CD4-positive, alpha-beta T cell treated with Interleukin-6 at 100 ng/mL for 8 hours (primary cell): ENCODE data around the gene HOXD4.

Source experiments
- DNase-seq: peaks from one replicate; pipeline ENCODE4 v3.0.0-alpha.2; 2020; ENCODE audit warnings: mixed read lengths, low spot score

Gene HOXD4

DNA sequence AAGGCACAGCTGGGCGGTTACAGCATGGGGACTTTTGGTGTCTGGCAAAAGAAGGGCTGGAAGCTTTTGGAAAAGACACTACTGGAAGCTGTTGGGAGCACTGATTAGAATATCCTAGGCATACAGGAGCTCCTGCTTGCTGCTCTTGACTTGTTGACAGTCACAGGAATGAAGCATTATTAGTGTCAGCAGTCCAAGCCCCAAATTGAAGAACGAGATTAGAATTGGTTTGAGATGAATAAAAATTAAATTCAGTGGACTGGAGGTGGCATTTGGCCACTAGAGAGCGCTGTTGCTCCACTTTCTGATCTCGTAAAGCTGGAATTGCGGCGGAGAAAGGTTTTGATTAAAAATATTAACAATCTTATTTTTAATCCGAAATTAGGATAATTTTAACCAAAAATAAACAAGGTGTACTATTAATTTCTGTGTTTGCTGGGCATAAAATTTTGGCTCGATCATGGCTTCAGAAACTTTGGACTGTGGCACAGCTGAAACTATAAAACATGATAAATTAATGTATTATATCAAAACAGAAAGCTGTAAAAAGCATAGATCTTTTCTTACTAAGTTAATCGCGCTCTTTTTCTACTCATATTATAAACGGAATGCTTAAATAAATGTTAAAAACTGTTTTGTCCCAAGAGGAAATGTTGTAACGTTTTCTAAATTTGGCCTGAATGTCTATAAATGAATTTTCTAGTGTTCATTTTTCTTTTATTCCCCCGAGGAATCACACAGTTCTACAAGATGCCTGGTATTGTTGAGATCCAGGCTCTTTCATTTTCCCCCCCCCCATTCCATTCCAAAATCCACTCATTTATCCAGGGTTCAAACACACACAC is 24.2 kb upstream of the HOXD4 start:
- DNase-seq = peak; percentile 54

DNA sequence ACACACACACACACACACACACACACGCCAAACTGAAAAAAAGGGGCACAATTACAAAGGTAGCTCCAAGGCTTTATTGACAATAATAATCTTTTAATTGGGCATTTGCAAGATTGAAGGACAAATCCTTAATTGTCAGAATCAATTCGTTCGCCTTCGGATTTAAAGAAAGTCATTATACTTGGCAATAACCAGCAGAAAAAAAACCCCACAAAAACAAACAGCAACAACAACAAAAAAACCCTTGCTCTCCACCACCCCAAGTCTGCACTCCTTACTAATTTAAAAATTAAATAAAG is 23.6 kb upstream of the HOXD4 start:
- no peak for DNase-seq

DNA sequence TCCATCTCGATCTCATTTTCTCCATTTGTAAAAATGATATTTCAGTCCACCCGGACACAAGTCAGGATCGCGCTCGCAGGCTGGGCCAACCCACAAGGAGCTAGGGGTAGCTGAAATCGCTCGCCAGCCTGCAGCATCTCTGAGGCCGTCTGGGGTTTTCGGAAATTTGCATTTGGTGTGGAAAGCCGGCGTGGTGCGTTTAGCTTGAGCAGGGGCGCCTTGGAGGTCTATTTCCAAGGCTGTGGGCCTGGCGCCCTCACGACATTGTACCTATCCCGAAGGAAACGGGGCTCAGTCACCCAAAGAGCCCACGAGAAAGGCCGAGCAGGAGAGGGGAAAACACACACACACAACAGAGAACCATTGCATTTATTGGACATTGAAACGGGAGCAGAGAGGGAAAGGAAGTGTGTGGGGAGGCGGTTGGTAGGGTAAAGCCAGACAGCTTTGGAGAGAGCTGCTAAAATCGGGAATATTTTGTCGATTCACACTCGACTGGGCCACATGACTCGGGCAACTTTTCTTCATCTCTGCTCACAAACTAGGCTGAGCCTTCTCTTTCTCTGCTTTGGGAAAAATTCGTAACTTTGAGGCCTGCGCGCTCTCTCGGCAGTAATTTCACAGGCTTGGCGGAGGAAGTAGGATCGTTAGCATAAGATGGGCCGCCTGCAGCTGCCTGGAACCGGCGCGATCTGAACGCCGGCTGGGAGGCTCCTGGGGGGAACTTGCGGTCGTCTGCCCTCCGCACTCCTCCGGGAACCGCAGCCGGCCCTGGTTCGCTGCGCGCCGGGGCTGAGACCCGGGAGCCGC is 23.0 kb upstream of the HOXD4 start:
- DNase-seq = no peak

DNA sequence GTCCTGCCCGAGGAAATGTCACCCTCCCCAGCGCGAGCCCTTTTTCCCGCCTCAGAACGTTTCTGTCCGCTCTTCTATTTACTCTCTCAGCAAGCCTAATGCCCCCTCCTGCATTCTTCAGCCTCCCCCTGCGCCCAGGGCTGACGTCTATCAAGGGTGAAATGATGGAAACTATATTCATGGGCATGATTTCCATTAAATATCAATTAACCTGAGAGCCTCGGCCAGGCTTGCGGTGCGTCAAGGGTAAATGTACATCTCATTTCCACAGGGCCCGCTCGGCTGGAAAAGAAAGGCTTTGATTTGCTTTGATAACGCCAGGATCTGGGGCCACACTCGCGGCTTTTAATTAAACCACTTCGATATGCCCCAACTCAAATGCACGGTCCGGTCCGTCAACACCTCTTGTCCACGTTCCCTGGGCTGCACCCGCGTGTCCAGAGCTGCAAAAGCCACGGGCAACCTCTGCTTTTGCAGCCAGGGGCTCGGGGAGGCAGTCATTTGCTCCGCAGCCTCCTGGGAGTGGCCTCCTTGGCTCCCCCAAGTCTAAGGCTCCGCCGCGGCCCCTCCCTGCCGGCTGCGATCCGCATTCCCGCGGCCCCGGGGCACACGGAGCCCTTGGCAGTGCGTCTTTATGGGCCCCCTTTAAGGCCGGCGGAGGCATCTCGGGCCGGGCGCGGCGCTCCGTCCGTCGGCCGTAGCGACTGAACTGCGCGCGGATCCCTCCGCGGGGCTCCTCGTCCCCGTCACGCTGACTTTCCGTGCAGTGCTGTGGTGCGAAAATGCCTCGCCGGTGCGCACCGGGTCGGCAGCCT is 22.2 kb upstream of the HOXD4 start, which contains the start of gene HOXD8:
Gene HOXD8, plus strand, starts transcription at position 724 of the 815 bp plus-strand sequence. CDS start 662 bp downstream, outside the sequence.
- DNase-seq = no peak

DNA sequence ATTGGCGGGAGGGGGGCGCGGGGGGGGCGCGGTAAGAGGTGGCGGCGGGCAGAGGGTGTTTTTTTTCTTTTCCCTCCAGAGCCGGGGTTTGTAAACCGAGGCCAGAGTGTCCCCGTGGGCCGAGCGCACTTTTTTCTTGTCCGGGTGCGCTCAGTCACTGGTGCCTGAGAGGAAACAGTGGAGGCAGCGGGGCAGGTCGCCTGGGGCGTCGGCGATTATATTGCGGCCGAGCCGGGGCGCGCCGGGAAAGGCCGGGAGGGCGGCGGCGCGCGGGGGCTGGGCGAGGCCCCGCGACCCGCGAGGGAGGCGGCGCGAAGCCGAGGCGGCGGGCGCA is 21.6 kb upstream of the HOXD4 start:
- DNase-seq = no peak

DNA sequence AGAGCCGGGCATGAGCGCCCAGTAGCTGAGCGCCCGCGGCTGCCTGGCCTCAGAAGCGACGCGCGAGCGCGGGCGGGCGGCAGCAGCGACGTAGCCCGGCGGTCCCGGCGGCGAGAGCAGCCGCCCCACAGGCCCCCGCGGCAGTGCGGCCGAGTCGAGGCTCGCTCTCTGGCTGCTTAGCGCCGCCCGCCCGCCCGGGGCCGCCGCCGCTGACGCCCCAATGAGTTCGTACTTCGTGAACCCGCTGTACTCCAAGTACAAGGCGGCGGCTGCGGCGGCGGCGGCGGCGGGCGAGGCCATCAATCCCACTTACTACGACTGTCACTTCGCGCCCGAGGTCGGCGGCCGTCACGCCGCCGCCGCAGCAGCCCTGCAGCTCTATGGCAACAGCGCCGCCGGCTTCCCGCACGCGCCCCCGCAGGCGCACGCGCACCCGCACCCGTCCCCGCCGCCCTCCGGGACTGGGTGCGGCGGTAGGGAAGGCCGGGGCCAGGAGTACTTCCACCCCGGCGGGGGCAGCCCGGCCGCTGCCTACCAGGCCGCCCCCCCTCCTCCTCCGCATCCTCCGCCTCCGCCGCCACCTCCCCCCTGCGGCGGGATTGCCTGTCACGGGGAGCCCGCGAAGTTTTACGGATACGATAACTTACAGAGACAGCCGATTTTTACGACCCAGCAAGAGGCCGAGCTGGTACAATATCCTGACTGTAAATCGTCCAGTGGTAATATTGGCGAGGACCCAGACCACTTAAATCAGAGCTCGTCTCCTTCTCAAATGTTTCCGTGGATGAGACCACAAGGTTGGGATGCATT is 21.0 kb upstream of the HOXD4 start:
- no peak for DNase-seq

DNA sequence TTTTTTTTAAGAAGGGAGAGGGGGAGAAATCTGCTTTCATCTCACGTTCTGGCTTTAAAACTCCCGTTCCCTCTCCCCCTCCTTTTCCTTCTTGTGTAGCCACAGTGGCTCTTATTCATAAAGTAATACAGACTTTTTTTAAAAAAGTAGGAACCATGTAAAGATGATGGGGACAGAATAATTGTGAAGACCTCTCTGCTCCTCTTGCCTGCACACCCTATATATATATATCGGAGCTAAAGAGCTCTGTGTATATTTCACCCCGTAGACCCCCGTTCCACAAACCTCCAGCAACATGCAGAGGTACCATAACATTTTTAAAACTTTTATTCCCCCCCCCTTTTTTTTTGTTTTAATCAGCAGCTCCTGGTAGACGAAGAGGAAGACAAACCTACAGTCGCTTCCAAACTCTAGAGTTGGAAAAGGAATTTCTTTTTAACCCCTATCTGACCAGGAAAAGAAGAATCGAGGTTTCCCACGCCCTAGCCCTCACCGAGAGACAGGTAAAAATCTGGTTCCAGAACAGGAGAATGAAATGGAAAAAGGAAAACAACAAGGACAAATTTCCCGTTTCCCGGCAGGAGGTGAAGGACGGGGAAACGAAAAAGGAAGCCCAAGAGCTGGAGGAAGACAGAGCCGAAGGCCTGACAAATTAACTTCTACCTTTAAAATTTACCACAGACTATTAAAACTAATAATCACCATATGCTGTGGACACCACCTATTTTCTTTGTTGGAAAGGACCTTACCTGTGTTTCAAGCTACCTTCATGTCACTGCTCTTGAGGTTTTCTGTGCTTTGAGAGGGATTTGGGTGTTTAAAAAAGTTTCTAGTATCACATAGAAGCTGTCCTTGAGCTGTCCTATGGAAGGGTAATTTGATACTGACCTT is 20.1 kb upstream of the HOXD4 start:
- no peak for DNase-seq

DNA sequence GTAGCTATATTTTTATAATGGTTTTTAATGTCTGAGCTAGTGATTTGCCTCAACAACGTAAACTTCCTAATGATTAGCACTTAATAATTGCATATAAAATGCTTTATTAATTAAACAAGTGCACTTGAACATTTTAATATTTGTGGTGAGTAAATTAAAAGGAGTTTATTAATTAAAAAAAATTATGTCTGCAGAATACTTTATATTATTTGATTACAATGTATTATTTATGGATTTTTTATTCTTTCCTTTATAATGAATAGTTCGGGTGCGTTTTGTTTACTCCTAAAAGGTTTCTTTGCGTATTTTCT is 19.5 kb upstream of the HOXD4 start:
- no peak for DNase-seq

DNA sequence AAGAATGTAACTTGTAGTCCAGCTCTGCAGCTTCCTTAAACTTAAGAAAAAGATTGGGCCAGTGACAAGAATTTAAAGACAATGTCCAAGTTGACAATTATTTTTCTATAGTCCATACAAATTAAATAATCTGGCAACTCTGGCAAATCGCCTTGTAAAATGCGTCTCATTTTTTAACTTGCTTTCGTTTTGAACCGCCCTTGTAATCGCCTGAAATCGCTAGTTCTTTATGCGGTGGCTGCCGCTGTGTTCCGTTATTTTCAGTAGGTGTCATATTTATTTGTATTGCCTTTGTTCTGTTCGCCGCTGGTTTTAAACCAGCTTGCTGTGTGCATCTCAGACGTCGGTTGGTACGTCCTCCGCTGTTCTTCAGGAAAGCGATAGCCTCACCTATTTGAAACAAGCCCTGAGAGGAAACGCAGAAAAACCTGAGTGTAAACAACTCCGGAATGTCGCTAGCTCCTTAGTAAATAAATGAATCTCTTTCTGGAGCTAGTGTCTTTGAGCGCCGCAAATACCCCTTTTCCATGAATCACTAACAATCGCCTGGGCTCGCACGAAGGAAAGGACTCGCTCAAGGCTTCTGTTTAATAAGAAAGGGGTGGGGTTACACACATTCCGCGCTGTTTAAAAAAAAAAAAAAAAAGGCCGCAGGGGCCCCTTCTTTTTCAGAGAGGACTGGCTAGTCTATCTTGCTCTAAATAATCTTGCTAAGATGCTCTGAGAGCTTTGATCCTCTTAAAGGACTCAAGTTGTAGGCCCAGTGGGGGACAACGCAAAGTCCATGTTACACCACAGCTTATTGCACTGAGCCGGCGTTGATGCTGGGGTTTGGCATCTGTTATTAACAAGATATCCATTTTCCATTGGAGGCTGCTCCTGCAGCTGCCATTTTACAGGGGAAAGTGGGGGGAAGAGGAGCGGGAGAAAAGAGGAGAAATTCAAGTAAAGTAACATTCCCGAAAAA is 18.9 kb upstream of the HOXD4 start:
- DNase-seq = no peak

DNA sequence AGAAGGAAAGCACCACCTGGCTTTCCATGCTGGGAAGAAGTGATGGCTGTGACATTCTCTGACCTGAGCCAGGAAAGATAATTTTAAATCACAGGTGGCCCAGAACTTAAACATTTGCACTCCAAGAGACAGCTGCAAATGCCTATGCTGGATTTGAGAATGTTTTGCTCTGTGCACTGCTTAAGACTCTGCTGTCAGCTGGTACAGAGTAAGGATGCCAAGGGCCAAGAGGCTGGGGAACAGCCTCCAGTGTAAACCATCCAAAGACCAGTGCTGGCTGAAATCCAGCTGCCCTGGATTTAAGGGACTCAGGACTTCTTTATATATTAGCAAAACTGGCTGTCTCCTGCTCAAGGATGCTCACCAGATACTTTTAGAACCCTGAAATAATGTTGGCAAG is 18.0 kb upstream of the HOXD4 start:
- no peak for DNase-seq

DNA sequence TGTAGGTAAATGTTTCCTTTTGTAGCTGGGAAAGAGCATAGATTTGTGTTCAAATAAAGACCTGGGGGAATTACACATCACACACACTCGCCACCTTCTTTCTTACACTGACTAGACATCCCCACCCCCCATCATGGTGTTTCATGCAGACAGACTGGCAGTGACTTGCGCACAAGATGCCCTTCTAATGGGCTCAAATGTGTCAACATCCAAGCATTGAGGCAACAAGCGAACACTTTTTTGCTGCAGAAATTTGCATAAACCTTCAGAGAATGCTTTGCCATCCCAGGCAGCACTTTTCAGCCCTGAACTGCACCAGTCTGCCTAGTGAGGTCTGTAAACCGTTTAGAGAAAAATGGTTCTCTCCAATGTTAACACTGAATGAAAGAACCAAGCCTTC is 17.3 kb upstream of the HOXD4 start:
- no peak for DNase-seq

DNA sequence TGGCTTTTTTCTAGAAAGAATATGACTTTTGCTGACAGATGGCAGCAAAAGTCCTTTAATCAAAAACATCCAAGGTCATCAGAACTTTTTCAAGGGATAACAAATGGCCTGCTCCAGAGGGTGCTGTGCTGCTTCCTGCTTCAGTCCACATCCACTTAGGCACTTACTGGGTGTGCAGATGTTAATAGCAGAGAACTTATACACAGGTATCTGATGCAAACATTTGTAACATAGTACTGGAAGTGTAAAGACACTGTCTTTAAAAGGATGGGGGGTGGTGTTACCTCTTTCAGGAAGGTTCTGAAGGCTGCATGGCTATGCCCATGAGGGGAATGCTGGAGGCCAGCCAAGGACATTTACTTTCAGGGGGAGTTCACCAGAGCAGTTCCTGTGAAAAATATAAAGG is 16.3 kb upstream of the HOXD4 start:
- no peak for DNase-seq

DNA sequence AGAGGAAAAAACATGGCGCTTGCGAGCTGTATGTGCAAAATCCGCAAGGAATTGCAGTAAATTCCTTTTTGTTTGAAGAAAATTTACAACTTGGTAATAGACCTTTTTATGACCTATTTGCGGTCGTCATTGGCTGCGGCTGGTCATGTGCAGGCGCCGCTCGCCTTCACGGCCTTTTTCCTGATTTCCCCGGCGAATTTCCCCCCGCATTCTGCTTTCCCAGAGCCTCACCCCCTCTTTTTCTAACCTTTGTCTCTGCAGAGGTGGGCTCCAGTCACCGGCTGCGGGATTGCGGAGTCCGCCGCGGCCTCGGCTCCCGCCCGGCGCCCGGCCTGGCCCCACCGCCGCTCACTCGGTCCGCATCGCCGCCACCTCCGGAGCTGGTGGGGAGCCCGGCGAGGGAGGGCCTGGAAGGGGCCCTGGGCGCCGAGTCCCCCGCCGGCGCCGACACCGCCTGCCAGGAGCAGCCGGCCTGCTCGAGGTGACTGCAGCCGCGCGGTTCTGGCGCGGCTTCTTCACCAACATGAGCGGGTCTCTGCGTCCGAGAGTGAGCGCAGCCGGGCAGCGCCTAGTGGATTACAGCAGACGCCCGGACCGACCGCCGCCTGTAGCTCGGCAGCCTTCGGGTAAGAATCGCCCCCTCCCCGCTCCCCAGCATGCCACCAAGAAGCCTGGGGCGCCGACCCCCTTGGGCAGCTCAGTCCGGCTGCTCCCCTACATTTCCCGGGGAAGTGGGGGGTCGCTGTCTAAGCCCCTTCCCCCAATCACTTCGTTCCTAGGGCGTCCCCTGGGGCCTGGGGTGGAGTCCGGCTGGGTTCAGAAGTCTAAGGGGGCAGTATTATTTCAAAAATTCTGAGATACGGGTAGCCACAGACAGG is 14.7 kb upstream of the HOXD4 start:
- DNase-seq = no peak

DNA sequence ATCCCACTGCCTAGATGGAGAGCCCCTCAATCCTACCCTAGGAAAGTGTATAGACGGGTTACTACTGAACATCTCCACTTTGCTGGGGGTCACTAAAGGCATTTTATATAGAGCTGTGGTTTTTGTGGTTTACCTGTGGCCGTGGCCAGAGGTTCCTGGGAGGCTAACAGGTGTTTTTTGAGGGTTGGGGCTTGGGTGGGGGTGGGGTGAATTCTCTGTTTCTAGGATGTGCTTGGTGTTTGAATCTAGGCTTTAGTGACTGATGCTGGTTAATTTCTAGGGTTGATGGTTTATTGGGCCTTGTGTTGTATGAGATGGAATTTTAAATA is 14.1 kb upstream of the HOXD4 start:
- no peak for DNase-seq

DNA sequence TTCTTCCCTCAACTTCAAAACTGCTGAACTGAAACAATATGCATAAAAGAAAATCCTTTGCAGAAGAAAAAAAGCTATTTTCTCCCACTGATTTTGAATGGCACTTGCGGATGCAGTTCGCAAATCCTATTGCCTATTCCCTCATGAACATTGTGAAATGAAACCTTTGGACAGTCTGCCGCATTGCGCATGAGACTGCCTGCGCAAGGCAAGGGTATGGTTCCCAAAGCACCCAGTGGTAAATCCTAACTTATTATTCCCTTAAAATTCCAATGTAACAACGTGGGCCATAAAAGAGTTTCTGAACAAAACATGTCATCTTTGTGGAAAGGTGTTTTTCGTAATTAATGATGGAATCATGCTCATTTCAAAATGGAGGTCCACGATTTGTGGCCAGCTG is 13.4 kb upstream of the HOXD4 start:
- no peak for DNase-seq

DNA sequence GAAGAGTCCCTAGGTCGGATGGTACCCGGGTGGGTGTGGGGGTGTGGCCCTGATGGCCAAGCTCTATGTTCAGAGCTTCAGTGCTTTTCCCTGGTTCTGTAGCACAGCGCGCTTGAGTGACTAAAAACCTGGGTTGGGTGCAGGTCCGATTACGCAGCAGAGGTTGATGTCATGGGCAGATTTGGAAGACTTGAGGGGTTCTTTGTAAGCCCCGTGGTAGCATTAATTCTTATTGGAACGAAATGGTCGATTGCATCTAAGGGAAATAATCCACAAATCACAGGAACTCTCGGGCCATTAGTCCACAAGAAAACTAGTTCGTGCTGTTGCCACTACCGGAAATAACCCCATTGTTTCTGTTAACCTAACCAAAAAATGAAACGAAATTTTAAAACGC is 12.8 kb upstream of the HOXD4 start:
- no peak for DNase-seq

DNA sequence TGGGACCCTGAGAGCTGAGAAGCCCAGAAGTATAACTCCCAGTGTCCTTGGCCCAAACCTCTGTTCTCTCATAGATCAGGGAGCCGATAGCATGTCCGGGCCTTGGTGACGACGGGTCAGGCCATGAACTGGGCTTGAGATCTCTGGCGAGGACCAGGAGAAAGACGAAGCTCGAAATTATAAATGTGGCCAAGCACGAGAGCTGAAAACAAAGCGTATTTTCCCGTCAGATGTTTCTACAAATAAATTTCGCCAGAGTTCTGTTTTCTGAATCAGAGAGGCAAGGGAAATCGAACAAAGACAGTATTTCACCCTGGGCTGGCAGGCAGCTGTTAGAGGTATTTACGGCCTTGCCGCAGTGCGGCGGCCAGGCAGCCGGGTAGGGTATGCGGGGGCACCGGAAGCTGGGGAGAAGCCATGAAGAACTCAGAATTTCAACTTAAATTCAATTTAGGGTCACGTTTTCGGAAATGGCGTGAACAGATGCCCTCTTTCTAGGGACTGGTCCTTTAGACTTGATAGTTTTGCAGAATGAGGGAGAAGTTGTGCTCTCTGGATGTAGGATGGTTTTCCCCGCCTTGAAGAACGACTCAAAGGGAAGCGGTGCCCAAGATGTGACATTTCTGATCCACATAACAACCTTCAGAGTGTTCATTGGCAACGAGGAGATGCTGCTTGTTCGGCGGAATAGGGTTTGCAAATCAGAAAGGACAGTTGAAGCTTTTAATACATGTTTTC is 12.3 kb upstream of the HOXD4 start:
- no peak for DNase-seq
